Activated CD8-positive, alpha-beta memory T cell treated with anti-CD3 and anti-CD28 coated beads, Interleukin-2, amount 50 U/mL, for 4 hours (primary cell): ENCODE measurements around the gene BICC1.

Experiments used
- DNase-seq: peaks from one replicate; pipeline ENCODE4 v3.0.0-alpha.2; 2020

The BICC1 gene

DNA sequence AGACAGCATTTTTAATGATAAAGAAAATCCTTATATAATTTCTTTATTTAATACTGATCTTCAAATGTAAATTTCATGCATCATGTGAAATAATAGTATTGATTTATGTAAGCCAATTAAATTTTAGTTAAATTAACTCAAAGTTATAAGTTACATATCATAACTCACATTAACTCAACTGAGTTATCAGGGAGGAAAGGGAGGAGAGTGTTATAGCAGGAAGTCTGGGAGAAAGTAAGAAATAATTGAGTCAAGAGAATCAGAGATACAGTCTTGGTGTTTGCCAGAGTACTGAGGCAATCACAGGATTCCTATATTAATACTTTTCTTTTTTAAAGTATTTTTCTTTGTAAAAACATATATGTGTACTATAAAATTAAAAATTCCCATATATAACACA is 4.0 kb downstream of the BICC1 start:
- DNase-seq, result no peak

DNA sequence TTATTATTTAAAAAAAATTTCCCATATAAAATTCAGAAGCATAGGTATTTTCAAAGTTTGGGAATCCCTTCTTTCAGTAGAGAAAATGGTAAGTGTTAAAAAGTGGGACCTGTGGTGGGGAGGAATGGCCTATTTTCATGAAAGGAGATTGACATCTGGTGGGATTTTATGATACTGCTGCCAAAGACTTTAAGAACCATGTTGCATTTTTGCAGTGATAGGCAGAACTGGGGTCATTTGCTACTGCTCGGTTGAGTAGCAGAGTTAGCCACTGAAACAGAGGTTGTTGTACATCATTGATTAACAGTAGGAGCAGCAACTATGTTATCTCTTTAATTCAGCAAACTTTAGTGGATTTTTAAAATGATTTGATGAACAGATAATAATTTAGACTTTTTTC is 4.4 kb downstream of the BICC1 start:
- no peak for DNase-seq

- no peak for DNase-seq
These were observed 5.1 kb downstream of the BICC1 start for GRCh38 chr10:58517491-58518355.

DNA sequence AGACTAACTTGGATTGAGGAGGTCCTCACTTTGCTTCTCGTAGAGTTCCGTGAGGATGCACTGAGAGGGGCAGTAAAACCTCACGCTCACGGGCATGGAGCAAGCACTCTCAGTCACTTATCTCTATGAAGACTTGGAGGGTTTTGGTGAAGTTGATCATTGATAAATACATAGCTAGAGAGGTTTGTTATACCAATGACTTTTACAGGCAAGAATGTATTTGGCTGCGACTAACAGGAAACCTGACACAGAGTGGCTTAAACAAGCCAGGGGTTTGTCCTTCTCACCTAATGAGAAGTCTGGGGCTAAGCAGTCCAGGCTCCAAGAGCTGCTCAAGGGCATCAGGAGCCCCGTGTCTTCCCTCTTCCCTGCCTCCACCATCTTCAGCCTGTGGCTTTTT is 6.1 kb downstream of the BICC1 start:
- DNase-seq, result no peak

DNA sequence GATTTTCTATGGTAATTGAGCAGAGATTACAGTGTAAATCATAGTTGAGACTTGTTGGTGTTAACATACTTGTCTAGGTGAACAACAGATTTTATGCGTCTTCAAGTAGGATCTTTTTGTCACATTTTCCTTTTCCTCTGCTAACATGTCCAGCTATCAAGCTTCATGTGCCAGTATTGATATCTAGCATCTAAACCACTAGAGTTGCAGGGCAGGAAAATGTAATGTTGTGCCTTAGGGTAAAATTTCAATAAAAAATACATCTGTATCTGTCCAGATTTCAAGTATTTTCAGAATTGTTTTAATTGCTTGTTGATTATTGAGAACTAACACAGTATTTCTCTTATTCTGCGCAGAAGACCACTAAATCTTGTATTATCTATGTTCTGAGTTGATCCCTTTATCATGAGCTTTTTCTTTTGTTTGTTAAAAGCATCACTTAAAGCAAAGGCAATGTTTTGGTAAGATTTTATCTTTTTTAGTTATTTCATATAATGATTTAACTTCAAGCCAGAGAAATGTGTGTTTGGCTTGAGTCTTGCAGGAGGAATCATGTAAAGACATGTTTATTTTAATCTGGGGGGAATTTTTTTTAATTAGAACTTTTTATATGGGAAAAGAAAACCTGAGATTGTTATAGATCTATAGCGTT is 16.5 kb downstream of the BICC1 start:
- DNase-seq, result no peak

GRCh38 chr10:58531084-58531695 is 18.5 kb downstream of the BICC1 start:
- peak; percentile 30 for DNase-seq

- no peak for DNase-seq
These were observed 22.6 kb downstream of the BICC1 start for GRCh38 chr10:58535311-58535710.

DNA sequence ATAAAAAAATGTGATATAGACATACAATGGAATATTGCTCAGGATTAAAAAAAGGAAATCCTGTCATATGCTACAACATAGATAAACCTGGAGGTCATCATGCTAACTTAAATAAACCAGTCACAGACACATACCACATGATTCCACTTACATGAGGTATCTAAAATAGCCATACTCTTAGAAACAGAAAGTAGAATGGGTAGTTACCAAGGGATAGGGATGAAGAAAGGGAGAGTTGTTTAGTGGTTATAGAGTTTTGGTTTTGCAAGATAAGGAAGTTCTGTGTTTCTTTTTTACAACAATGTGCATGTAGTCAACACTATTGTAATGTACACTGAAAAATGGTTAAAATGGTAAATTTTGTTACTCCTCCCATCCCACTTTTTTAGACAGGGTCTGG is 30.5 kb downstream of the BICC1 start:
- no peak for DNase-seq

DNA sequence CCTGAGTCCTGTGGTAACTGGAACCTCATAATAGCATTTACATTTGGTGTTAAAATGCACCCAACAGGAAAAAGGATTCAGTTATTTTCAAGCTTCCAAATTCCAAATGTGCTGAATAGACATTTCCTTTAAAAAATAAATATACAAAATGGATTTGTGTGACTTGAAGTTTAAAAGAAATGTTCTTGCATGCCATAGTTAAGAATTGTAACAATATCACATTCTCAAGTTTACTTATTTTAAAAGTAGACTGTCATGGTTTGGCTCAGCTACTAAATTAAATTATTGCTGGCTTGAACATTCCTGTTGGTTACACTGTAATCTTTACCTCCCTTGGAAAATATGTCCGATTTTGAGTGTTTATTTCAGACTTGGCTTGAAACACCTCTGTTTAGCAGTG is 31.5 kb downstream of the BICC1 start:
- DNase-seq, result no peak

- DNase-seq, result no peak
These were observed 32.8 kb downstream of the BICC1 start for GRCh38 chr10:58545427-58545826.

- no peak for DNase-seq
These were observed 33.5 kb downstream of the BICC1 start for GRCh38 chr10:58546137-58546536.

DNA sequence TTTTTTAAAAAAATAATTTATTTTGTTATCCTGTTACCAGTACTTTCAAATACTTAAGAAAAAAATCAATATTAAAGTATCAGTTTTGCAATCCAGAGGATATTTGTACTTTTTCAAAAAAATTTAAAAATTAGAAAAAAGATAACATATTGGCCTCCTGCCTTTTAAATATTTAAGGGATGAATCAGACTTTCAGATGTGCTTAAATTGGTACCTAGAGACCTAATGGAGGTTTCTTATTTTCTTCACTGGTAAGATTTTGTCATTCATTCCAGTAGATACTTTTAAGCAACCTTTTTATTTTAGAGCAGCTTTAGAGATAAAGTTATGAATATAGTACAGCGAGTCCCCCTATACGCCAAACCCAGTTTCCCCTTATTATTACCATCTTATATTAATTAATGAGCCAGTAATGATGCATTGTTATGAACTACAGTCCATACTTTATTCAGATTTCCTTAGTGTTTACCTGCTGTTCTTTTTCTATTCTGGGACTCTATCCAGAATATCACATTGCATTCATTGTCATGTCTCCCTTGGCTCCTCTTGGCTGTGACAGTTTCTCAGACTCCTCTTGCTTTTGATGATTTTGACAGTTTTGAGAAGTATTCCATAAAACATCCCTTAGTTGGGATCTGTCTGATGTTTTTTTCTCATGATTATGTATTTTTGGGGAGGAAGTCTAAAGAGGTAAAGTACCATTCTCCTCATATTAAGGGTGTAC is 34.2 kb downstream of the BICC1 start:
- no peak for DNase-seq

DNA sequence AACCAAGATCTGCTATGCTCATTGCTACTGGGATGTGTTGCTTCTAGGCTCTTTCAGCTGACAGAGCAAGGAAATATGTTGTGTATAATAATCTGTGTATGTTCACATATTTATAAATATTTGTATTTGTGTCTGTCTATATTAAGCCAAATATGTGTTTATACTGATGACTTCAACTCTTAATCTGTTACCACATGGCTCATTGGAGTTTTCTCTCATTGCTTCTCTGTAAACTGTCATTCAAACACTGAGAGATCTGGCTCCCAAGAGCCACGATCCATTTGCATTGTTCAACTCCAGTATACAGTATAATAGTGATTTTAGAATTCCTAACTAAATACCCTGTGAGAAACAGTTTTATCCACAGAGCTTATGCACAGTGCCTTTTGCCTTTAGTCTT is 35.3 kb downstream of the BICC1 start:
- no peak for DNase-seq

DNA sequence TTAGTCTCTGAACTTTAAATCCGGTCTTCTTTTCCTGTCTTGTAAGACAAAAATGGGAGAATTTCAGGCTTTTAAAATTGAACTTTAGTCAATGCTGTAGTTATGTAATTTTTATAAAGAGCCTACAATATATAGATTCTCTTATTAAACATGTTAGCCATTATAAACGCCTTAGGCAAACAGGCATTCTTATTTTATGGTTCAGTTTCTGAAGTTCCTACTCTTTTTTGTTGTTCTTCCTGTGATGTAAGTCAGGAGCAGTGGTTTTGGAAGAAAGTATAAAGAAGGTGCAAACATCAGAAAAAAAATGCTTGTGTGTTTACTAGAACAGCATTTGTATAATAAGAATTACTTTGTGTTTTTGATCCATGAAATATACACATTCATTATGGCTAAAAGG is 41.6 kb downstream of the BICC1 start:
- no peak for DNase-seq

- no peak for DNase-seq
These were observed 42.7 kb downstream of the BICC1 start for GRCh38 chr10:58555170-58555929.

DNA sequence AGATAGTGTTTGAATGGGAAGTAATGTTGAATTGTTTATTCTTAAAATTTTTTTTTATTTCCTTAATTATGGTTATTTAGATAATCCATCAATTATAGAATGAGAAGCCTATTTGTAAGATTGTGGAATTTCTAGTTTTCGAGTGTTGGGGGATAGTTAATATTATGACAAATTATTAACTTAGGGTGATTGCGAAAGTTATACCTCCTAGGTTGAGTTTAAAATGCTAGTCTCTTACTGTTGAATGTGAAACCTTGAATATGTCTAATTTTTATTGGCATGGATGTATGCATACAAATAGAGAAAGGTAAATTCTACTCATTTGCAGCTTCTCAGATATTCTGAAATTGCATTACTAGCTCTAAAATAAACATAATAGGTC is 43.2 kb downstream of the BICC1 start:
- no peak for DNase-seq

GRCh38 chr10:58556516-58557165 is 44.0 kb downstream of the BICC1 start:
- no peak for DNase-seq

GRCh38 chr10:58557714-58558113 is 45.0 kb downstream of the BICC1 start:
- no peak for DNase-seq

- no peak for DNase-seq
These were observed 47.4 kb downstream of the BICC1 start for GRCh38 chr10:58560068-58560467.

GRCh38 chr10:58565271-58565670 is 52.6 kb downstream of the BICC1 start:
- DNase-seq, result no peak

- DNase-seq, result no peak
These were observed 55.0 kb downstream of the BICC1 start for GRCh38 chr10:58567652-58568051.

- no peak for DNase-seq
These were observed 55.8 kb downstream of the BICC1 start for GRCh38 chr10:58568428-58568935.
